RPMI8226 (cell line): ENCODE measurements around the gene PLCB3.
A peak's percentile ranks its signal among the peaks of the same experiment; 100 is the strongest.
"Not testable (repeated sequence)": the region's sequence is repeated elsewhere in the genome, so short reads cannot be mapped to it uniquely, and the experiment has no call there.

ENCODE experiments used
- DNase-seq: peaks from one replicate; pipeline ENCODE4 v3.0.0-alpha.2; 2015

Gene PLCB3

GRCh38 chr11:64306563-64306875 is 55.2 kb downstream of the PLCB3 start:
- no peak for DNase-seq

GRCh38 chr11:64306876-64307622 is 55.7 kb downstream of the PLCB3 start:
- DNase-seq = no peak

- not testable (repeated sequence) for DNase-seq
Measured at GRCh38 chr11:64307795-64308194, 56.5 kb downstream of the PLCB3 start.

GRCh38 chr11:64312947-64313346 is 61.6 kb downstream of the PLCB3 start:
- DNase-seq = no peak

- DNase-seq = no peak
Measured at GRCh38 chr11:64313491-64314145, 62.3 kb downstream of the PLCB3 start.

- peak; percentile 1 for DNase-seq
Measured at GRCh38 chr11:64314146-64314804, 62.9 kb downstream of the PLCB3 start.

GRCh38 chr11:64314805-64315561 is 63.7 kb downstream of the PLCB3 start:
- no peak for DNase-seq

- peak; percentile 5 for DNase-seq
Measured at GRCh38 chr11:64315667-64316526, 64.6 kb downstream of the PLCB3 start.

- peak; percentile 87 for DNase-seq
Measured at GRCh38 chr11:64316672-64317324, 65.5 kb downstream of the PLCB3 start.

- peak; percentile 100 for DNase-seq
Measured at GRCh38 chr11:64317325-64317960, 66.1 kb downstream of the PLCB3 start, which contains the start of gene TRMT112. TSS of gene TRMT112 (minus strand) at chr11:64317559. CDS start at chr11:64317526, 33 bp downstream.

- peak; percentile 99 for DNase-seq
Measured at GRCh38 chr11:64317961-64318765, 66.8 kb downstream of the PLCB3 start, which contains the start of gene PRDX5. TSS of gene PRDX5 (plus strand) at chr11:64318121. CDS start at chr11:64318216, 95 bp downstream.
